K562 (cell line): ENCODE data around the gene LLGL1. TPM values are rescaled to one million over a fixed set of nuclear protein-coding genes. Genes with fewer than 3 reads are reported as not detected.

ENCODE experiments used
- MAFG ChIP-seq: fragments of 450-650 bp; conservative IDR thresholded peaks from 2 replicates; pipeline ENCODE4 v1.6.1; 2016; ENCODE audit warnings: missing genetic modification characterization, missing compliant biosample characterization
- ZBTB17 ChIP-seq: fragments of 450-650 bp; formaldehyde crosslinking; IDR thresholded peaks from 2 replicates; pipeline ENCODE4 v1.4.0; 2020; ENCODE audit warnings: mild to moderate bottlenecking
- ZFX ChIP-seq: sonication (generic); formaldehyde crosslinking; IDR thresholded peaks from 2 replicates; pipeline ENCODE4 v1.8.0; 2022; ENCODE audit warnings: mild to moderate bottlenecking, missing genetic modification reagents, moderate library complexity
- ZNF23 ChIP-seq: fragments of 250-450 bp; sonication (Bioruptor Pico); IDR thresholded peaks from 2 replicates; pipeline ENCODE4 v1.4.0; 2020; ENCODE audit warnings: mild to moderate bottlenecking
- ZNF644 ChIP-seq: fragments of 200-800 bp; sonication (Bioruptor generic); IDR thresholded peaks from 2 replicates; pipeline ENCODE4 v1.6.1; 2016; ENCODE audit warnings: low read depth, missing genetic modification characterization, missing compliant biosample characterization
- polyA plus RNA-seq, 8 experiments: library from polyadenylated mRNA; depleted of rRNA in 4 of 8; stranded (reverse) in 5 of 8; unstranded in 3 of 8; fragments of >200 nt; fragmentation: Nextera tagmentation in 2 of 8; fragmentation: Illumina TruSeq in 1 of 8; extraction: Ambion mirVana in 2 of 8; extraction: Trizol in 1 of 8; gene quantifications; 2 replicates each; pipeline versions ENCODE4 v1.2.1 to v1.2.3, GENCODE V29; 2011 to 2014; ENCODE audit warnings: inconsistent platforms in 1 of 8, missing spikeins in 1 of 8
- total RNA-seq, 7 experiments: library from RNA; depleted of rRNA in 6 of 7; stranded (reverse); fragments of >200 nt in 6 of 7; fragmentation: Illumina TruSeq in 2 of 7; extraction: Trizol in 2 of 7; gene quantifications; 2 replicates each; pipeline versions ENCODE4 v1.2.1 to v1.2.3, GENCODE V29; 2011 to 2021; ENCODE audit warnings: low replicate concordance in 1 of 7
- TF ChIP-seq, protein P1 (sequence below), 2 experiments: fragments of 450-650 bp; IDR thresholded peaks; 2 replicates each; pipeline ENCODE4 v1.6.1; 2016; ENCODE audit warnings: mild to moderate bottlenecking in 2 of 2, borderline replicate concordance in 1 of 2, low read depth in 1 of 2, moderate library complexity in 1 of 2

LLGL1 gene
- total and polyA plus RNA-seq, 9 of the 15 experiments (the other 6 are each of a cell fraction or from before 2014, with no cell fraction given): 0.11 to 12.9 (median 5.3) TPM; not detected in 1

DNA sequence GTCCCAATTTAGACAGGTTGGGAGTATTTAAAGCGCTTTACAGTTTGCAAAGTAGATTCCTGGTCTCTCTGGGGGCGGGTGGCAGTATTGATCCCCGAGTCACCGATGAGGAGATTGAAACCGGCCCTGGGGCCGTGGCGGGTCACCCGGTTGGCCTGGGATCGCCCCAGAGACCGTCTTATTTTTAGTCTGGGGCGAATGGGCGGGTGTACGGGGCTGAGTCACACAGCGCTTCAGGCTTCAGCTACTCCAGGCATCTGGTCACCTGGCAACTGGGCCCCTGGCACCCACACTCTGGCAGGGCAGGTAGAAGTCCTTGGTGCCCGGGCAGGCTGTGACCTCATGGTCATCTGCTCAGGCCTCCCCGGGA lies 35.7 kb downstream of the LLGL1 start (continued):
- TF ChIP-seq, protein P1, sequence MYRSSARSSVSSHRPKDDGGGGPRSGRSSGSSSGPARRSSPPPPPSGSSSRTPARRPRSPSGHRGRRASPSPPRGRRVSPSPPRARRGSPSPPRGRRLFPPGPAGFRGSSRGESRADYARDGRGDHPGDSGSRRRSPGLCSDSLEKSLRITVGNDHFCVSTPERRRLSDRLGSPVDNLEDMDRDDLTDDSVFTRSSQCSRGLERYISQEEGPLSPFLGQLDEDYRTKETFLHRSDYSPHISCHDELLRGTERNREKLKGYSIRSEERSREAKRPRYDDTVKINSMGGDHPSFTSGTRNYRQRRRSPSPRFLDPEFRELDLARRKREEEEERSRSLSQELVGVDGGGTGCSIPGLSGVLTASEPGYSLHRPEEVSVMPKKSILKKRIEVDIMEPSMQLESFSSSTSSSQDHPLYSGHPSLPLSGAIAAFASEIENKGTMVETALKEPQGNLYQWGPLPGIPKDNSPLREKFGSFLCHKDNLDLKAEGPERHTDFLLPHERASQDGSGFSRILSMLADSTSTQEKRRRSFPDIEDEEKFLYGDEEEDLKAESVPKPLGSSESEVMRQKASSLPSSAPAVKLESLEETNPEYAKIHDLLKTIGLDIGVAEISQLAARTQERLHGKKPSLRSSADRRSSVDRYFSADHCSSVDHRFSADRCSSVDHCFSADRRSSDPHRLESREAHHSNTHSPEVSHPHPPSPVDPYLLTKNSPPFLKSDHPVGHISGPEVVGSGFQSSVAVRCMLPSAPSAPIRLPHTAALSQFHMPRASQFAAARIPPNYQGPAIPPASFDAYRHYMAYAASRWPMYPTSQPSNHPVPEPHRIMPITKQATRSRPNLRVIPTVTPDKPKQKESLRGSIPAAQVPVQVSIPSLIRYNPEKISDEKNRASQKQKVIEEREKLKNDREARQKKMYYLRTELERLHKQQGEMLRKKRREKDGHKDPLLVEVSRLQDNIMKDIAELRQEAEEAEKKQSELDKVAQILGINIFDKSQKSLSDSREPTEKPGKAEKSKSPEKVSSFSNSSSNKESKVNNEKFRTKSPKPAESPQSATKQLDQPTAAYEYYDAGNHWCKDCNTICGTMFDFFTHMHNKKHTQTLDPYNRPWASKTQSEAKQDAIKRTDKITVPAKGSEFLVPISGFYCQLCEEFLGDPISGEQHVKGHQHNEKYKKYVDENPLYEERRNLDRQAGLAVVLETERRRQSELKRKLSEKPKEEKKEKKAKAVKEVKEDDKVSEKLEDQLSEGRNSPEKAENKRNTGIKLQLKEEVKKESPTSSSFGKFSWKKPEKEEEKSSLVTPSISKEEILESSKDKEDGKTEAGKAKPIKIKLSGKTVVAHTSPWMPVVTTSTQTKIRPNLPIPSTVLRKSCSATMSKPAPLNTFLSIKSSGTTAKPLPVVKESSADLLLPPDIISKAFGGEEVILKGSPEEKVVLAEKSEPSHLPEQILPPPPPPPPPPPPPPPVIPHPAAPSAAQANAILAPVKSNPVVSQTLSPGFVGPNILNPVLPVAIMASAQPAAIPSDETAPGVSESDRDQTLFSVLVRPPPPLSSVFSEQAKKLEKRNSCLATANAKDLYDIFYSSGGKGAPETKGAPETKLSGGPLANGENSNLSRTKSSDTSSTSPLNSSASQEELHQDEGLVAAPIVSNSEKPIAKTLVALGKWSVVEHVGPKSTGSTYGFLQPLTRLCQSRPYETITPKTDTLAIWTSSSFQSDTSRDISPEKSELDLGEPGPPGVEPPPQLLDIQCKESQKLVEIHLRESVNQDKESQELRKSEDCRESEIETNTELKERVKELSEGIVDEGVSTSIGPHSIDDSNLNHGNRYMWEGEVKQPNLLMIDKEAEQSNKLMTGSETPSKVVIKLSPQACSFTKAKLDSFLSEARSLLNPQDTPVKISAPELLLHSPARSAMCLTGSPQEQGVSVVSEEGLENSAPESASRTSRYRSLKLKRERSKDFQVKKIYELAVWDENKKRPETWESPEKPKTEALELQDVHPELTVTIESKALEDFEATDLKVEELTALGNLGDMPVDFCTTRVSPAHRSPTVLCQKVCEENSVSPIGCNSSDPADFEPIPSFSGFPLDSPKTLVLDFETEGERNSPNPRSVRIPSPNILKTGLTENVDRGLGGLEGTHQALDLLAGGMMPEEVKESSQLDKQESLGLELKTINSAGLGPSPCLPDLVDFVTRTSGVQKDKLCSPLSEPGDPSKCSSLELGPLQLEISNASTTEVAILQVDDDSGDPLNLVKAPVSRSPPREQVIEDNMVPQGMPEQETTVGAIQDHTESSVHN (IDR thresholded peaks at IDR 0.05; ENCODE audit: borderline replicate concordance in 1 of 2, low read depth in 1 of 2): no peak
- TF ChIP-seq ZFX: peak; percentile 38; the same call in 1 of the 2 replicates
- TF ChIP-seq MAFG (tag): no peak
- no peak for TF ChIP-seq ZNF644 (tag)
- TF ChIP-seq ZBTB17 (CRISPR knock-in tag): 0 out of 2 replicates have a peak, but pooled peaks have one; percentile 8
- no peak for TF ChIP-seq ZNF23 (CRISPR knock-in tag)
